Fibroblast of lung (primary cell): ENCODE results near the gene WNT11. TPM values are rescaled to one million over a fixed set of nuclear protein-coding genes. Genes with fewer than 3 reads are reported as not detected.

Source experiments
- DNase-seq, 2 donors: peaks; one replicate each; pipeline versions ENCODE4 v3.0.0 to v3.0.0-alpha.2; 2010; ENCODE audit warnings: low read depth in 2 of 2
- H2AFZ ChIP-seq: 2 replicates; pipeline ENCODE4 v1.5.1; 2012; ENCODE audit warnings: low read length, control low read depth, inconsistent platforms
- H3K27ac ChIP-seq: 2 replicates; pipeline ENCODE4 v1.5.1; 2011; ENCODE audit warnings: low read length, control low read depth; ENCODE audit not compliant: insufficient read depth
- H3K27me3 ChIP-seq: 2 replicates; pipeline ENCODE4 v1.5.1; 2011; ENCODE audit warnings: mild to moderate bottlenecking, low read length; ENCODE audit not compliant: control insufficient read depth, insufficient read depth
- H3K36me3 ChIP-seq: 2 replicates; pipeline ENCODE4 v1.5.1; 2011; ENCODE audit warnings: low read length; ENCODE audit not compliant: control insufficient read depth, insufficient read depth
- H3K4me1 ChIP-seq: 2 replicates; pipeline ENCODE4 v1.5.1; 2011; ENCODE audit warnings: low read length; ENCODE audit not compliant: control insufficient read depth, insufficient read depth; ENCODE audit errors: extremely low read depth
- H3K4me2 ChIP-seq: 2 replicates; pipeline ENCODE4 v1.5.1; 2011; ENCODE audit warnings: low read length, control low read depth; ENCODE audit not compliant: insufficient read depth; ENCODE audit errors: extremely low read depth
- H3K4me3 ChIP-seq, 4 experiments: fragments of 200-600 bp in 1 of 4; sonication (generic) in 1 of 4; replicated peaks in 1 of 4; 2 replicates each; pipeline ENCODE4 v1.5.1; 2011 to 2016; ENCODE audit warnings: low read length in 4 of 4, low read depth in 3 of 4, mild to moderate bottlenecking in 3 of 4, control low read depth in 2 of 4, inconsistent platforms in 1 of 4, mixed read lengths in 1 of 4; ENCODE audit not compliant: insufficient read depth in 1 of 4; ENCODE audit errors: control extremely low read depth in 1 of 4
- H3K79me2 ChIP-seq: 2 replicates; pipeline ENCODE4 v1.5.1; 2012; ENCODE audit warnings: mild to moderate bottlenecking, low read length, inconsistent platforms; ENCODE audit not compliant: control insufficient read depth, insufficient read depth
- H3K9ac ChIP-seq: 2 replicates; pipeline ENCODE4 v1.5.1; 2011; ENCODE audit warnings: mild to moderate bottlenecking, low read length, control low read depth; ENCODE audit not compliant: insufficient read depth
- H3K9me3 ChIP-seq: 2 replicates; pipeline ENCODE4 v1.5.1; 2012; ENCODE audit warnings: low read depth, low read length; ENCODE audit not compliant: control insufficient read depth, insufficient read depth
- H4K20me1 ChIP-seq: 2 replicates; pipeline ENCODE4 v1.5.1; 2011; ENCODE audit warnings: low read length; ENCODE audit not compliant: control insufficient read depth, insufficient read depth; ENCODE audit errors: extremely low read depth
- EZH2 ChIP-seq: IDR thresholded peaks from 2 replicates; pipeline ENCODE4 v1.5.1; 2012; ENCODE audit warnings: low read length, control low read depth, mild to moderate bottlenecking; ENCODE audit errors: missing control alignments
- polyA plus RNA-seq, 2 donors: library from polyadenylated mRNA; depleted of rRNA in 1 of 2; stranded (reverse) in 1 of 2; unstranded in 1 of 2; fragments of >200 nt; gene quantifications; 2 replicates each; pipeline ENCODE4 v1.2.1, GENCODE V29; 2011 to 2012; ENCODE audit warnings: missing spikeins in 1 of 2
- total RNA-seq: library from RNA; depleted of rRNA; stranded (reverse); fragments of >200 nt; gene quantifications from 2 replicates; pipeline ENCODE4 v1.2.1, GENCODE V29; 2014
- TF ChIP-seq, protein P1 (sequence below), 2 donors: IDR thresholded peaks in 1 of 2; conservative IDR thresholded peaks in 1 of 2; 1 replicate in 1 of 2; 2 replicates in 1 of 2; pipeline ENCODE4 v1.5.1; 2011 to 2012; ENCODE audit warnings: low read length in 2 of 2, control low read depth in 1 of 2, inconsistent platforms in 1 of 2, low read depth in 1 of 2, mild to moderate bottlenecking in 1 of 2

WNT11 gene
- total and polyA plus RNA-seq, 2 donors (not counting 1 experiment from before 2014, with no cell fraction given) = 0.07 to 0.33 TPM

DNA sequence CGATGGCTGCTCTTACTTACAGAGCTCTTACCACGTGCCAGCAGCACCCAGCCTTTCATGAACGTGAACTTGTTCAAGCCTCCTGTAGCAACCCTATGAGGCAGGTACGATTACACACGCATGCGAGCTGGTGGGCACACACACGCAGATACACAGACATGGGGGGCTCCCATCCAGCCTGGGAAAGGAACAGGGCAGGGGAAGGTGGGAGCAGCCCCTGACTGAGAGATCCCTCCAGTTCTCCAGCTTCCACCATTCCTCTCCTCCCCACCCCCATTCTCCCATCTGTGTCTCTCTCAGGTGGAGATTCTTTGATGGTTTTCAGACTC, 37.6 kb upstream of the WNT11 start:
- no peaks in the 10 kb centered on the region for H3K9me3 ChIP-seq
- no peaks in the 10 kb centered on the region for H3K4me1 ChIP-seq
- no peaks in the 10 kb centered on the region for H3K79me2 ChIP-seq
- no peak overlapping the region for H3K4me3 ChIP-seq
- H3K27me3 ChIP-seq = peaks cover 11% of the 10 kb centered on the region
- no peak for DNase-seq
- no peak overlapping the region for H3K9ac ChIP-seq
- TF ChIP-seq EZH2 = no peak
- TF ChIP-seq, protein P1, sequence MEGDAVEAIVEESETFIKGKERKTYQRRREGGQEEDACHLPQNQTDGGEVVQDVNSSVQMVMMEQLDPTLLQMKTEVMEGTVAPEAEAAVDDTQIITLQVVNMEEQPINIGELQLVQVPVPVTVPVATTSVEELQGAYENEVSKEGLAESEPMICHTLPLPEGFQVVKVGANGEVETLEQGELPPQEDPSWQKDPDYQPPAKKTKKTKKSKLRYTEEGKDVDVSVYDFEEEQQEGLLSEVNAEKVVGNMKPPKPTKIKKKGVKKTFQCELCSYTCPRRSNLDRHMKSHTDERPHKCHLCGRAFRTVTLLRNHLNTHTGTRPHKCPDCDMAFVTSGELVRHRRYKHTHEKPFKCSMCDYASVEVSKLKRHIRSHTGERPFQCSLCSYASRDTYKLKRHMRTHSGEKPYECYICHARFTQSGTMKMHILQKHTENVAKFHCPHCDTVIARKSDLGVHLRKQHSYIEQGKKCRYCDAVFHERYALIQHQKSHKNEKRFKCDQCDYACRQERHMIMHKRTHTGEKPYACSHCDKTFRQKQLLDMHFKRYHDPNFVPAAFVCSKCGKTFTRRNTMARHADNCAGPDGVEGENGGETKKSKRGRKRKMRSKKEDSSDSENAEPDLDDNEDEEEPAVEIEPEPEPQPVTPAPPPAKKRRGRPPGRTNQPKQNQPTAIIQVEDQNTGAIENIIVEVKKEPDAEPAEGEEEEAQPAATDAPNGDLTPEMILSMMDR (conservative IDR thresholded peaks at IDR 0.05 in 1 of 2, IDR thresholded peaks at IDR 0.05 in 1 of 2; ENCODE audit: low read depth in 1 of 2, low read length in 2 of 2) = no peak
- no peak overlapping the region for H3K27ac ChIP-seq
- H3K4me2 ChIP-seq = no peak overlapping the region
- H2AFZ ChIP-seq = no peak overlapping the region
- no peaks in the 10 kb centered on the region for H4K20me1 ChIP-seq
- H3K36me3 ChIP-seq = no peaks in the 10 kb centered on the region

DNA sequence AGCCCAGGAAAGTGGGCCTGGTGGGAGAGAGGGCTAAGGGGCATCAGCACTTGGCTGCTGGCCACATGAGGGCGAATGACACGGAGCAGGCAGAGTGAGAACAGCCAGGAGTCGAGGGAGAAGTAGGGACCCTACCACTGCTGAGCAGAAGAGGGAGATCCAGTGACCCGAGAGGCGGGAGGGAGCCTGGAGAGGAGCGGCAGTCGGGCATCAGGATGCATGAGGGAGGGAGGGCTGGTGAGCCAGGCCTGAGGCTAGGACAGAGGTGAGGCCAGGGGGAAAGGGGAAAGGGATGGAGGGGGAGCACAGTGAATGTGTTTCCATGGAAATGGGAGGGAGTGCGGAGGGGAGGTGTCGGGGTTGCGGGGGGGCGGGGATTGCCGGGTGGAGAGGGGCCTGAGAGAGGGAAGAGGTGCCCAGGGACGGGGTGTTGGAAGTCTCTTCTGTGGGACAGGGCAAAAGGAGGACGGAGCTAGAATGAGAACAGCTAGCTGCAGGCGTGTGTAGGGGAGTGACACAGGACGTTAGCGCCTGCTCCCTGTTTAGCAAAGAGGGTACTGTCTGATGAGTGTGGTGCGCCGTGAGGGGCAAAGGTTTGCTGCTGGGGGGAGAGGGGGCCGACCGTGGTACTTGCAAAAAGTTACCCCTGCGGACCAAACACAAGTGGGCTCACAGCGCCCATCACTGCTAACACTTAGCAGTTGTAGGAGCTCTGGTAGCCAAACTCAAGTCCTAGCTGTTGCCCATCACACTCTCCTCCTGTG, 37.1 kb upstream of the WNT11 start:
- H3K4me1 ChIP-seq = no peaks in the 10 kb centered on the region
- no peaks in the 10 kb centered on the region for H3K36me3 ChIP-seq
- no peak overlapping the region for H2AFZ ChIP-seq
- TF ChIP-seq, protein P1 (conservative IDR thresholded peaks at IDR 0.05 in 1 of 2, IDR thresholded peaks at IDR 0.05 in 1 of 2; ENCODE audit: low read depth in 1 of 2, low read length in 2 of 2) = no peak
- no peak for TF ChIP-seq EZH2
- H3K9me3 ChIP-seq = no peaks in the 10 kb centered on the region
- H3K4me3 ChIP-seq = no peak overlapping the region
- no peaks in the 10 kb centered on the region for H4K20me1 ChIP-seq
- H3K9ac ChIP-seq = no peak overlapping the region
- DNase-seq = no peak
- no peaks in the 10 kb centered on the region for H3K79me2 ChIP-seq
- no peak overlapping the region for H3K27ac ChIP-seq
- H3K27me3 ChIP-seq = peaks cover 11% of the 10 kb centered on the region
- H3K4me2 ChIP-seq = no peak overlapping the region

DNA sequence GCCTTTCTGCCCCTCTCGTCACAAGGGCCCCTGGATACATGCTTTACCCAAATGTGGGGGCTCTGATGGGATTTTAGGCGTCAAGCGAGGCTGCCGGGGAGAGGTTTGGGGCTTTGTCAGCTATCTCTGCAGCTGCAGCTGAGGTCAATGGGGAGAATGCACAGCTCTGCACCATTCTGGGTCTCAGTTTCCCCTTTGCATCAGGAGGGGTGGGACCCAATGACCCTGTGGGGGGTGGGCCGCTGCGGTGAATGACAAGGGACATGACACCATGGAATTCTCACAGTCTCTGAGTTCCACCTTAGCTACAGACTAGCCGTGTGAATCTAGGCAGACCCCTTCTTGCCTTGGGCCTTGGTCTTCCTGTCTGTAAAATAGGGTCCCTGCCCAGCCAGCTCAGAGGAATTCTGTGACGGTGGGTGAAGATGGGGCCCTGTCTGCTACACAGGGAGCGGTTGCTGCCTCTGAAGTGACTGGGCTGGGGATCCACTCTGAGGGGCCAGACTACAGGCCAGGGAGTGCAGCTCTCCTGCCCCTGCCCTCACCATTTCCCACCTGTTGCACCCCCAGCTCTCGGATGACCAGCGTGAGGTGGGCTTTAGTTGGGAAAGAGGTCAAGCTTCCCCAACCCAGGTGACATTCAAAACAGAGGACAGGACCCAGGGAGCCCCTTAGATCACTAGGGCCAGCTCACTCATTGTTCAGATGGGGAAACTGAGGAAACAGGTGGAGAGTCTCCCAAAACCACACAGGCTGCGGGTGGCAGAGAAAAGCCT, 35.9 kb upstream of the WNT11 start:
- no peak for DNase-seq
- Histone ChIP-seq H3K9ac (no peak overlapping the region), H3K27me3 (peaks cover 11% of the 10 kb centered on the region), H3K4me3 (no peak overlapping the region), H3K4me1 (no peaks in the 10 kb centered on the region), H2AFZ (no peak overlapping the region), H3K36me3 (no peaks in the 10 kb centered on the region), H3K9me3 (no peaks in the 10 kb centered on the region), H3K27ac (no peak overlapping the region), H4K20me1 (no peaks in the 10 kb centered on the region), H3K79me2 (no peaks in the 10 kb centered on the region), H3K4me2 (no peak overlapping the region)
- TF ChIP-seq, protein P1 (conservative IDR thresholded peaks at IDR 0.05 in 1 of 2, IDR thresholded peaks at IDR 0.05 in 1 of 2; ENCODE audit: low read depth in 1 of 2, low read length in 2 of 2) = no peak
- TF ChIP-seq EZH2 = no peak
